Vagina (tissue), 2 donors: ENCODE results near the gene CABCOCO1.

Source experiments
- POLR2A ChIP-seq, 2 donors: fragments of 450-650 bp; IDR thresholded peaks; one replicate each; pipeline ENCODE4 v1.6.1; 2017; ENCODE audit warnings: antibody characterized with exemption in 2 of 2, mild to moderate bottlenecking in 2 of 2, moderate library complexity in 2 of 2
- POLR2AphosphoS5 ChIP-seq, 2 donors: sonication (generic); formaldehyde crosslinking; IDR thresholded peaks; one replicate each; pipeline ENCODE4 v1.9.0; 2017; ENCODE audit warnings: antibody characterized with exemption in 2 of 2, mild to moderate bottlenecking in 2 of 2, low read depth in 1 of 2; ENCODE audit not compliant: insufficient read depth in 1 of 2
- TF ChIP-seq, protein P1 (sequence below), 3 experiments: fragments of 450-650 bp in 2 of 3; fragments of 200-600 bp in 1 of 3; sonication (generic) in 1 of 3; IDR thresholded peaks; one replicate each; pipeline ENCODE4 v1.5.1; 2017 to 2019; ENCODE audit warnings: antibody characterized with exemption in 3 of 3, mild to moderate bottlenecking in 2 of 3, moderate library complexity in 2 of 3

- TF ChIP-seq, protein P1, sequence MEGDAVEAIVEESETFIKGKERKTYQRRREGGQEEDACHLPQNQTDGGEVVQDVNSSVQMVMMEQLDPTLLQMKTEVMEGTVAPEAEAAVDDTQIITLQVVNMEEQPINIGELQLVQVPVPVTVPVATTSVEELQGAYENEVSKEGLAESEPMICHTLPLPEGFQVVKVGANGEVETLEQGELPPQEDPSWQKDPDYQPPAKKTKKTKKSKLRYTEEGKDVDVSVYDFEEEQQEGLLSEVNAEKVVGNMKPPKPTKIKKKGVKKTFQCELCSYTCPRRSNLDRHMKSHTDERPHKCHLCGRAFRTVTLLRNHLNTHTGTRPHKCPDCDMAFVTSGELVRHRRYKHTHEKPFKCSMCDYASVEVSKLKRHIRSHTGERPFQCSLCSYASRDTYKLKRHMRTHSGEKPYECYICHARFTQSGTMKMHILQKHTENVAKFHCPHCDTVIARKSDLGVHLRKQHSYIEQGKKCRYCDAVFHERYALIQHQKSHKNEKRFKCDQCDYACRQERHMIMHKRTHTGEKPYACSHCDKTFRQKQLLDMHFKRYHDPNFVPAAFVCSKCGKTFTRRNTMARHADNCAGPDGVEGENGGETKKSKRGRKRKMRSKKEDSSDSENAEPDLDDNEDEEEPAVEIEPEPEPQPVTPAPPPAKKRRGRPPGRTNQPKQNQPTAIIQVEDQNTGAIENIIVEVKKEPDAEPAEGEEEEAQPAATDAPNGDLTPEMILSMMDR (IDR thresholded peaks at IDR 0.05): no peak
- no peak for TF ChIP-seq POLR2A (IDR thresholded peaks at IDR 0.05)
- no peak for TF ChIP-seq POLR2AphosphoS5 (IDR thresholded peaks at IDR 0.05; ENCODE audit: insufficient read depth in 1 of 2, low read depth in 1 of 2)
Observed at GRCh38 chr10:61812920-61813319, 150.2 kb downstream of the CABCOCO1 start.
